ENCODE data around the gene SBDS. TPM values are rescaled to one million over a fixed set of nuclear protein-coding genes. Genes with fewer than 3 reads are reported as not detected.

Gene SBDS
- polyA plus RNA-seq, 1 donor, result 103 TPM

- WGBS (ENCODE audit: insufficient coverage, low lambda C conversion rate), result 100% methylated on average over 1 of the region's 3 CpGs
- peaks cover 18% of the 10 kb centered on the region for H3K4me1 ChIP-seq (ENCODE audit: control insufficient read depth, insufficient read depth, low read length)
- H3K9me3 ChIP-seq (ENCODE audit: control insufficient read depth, low read depth, low read length), result no peaks in the 10 kb centered on the region
- H3K36me3 ChIP-seq (ENCODE audit: control insufficient read depth, insufficient read depth, low read length), result peaks cover 68% of the 10 kb centered on the region
- H3K4me3 ChIP-seq (ENCODE audit: low read length), result no peak overlapping the region
- H3K27ac ChIP-seq (ENCODE audit: low read length), result no peak overlapping the region
- no peaks in the 10 kb centered on the region for H3K27me3 ChIP-seq (ENCODE audit: control insufficient read depth, insufficient read depth, low read length)
- no peak for DNase-seq
These were observed 45.1 kb downstream of the SBDS start for GRCh38 chr7:66950311-66950710.

GRCh38 chr7:66948480-66949109, 46.8 kb downstream of the SBDS start:
- Histone ChIP-seq H3K4me3 (ENCODE audit: low read length) (no peak overlapping the region), H3K9me3 (ENCODE audit: control insufficient read depth, low read depth, low read length) (no peaks in the 10 kb centered on the region), H3K27ac (ENCODE audit: low read length) (no peak overlapping the region), H3K36me3 (ENCODE audit: control insufficient read depth, insufficient read depth, low read length) (peaks cover 64% of the 10 kb centered on the region), H3K27me3 (ENCODE audit: control insufficient read depth, insufficient read depth, low read length) (no peaks in the 10 kb centered on the region), H3K4me1 (ENCODE audit: control insufficient read depth, insufficient read depth, low read length) (peaks cover 18% of the 10 kb centered on the region)
- WGBS (ENCODE audit: insufficient coverage, low lambda C conversion rate), result 80% methylated on average over 1 of the region's 19 CpGs
- no peak for DNase-seq

- no CpG with 5 or more reads among the region's 2 CpGs for WGBS (ENCODE audit: insufficient coverage, low lambda C conversion rate)
These were observed 48.8 kb downstream of the SBDS start for GRCh38 chr7:66946545-66946944.

GRCh38 chr7:66939325-66939724, 56.1 kb downstream of the SBDS start:
- Histone ChIP-seq H3K4me1 (ENCODE audit: control insufficient read depth, insufficient read depth, low read length) (no peaks in the 10 kb centered on the region), H3K27ac (ENCODE audit: low read length) (no peak overlapping the region), H3K36me3 (ENCODE audit: control insufficient read depth, insufficient read depth, low read length) (peaks cover 24% of the 10 kb centered on the region), H3K9me3 (ENCODE audit: control insufficient read depth, low read depth, low read length) (no peaks in the 10 kb centered on the region), H3K4me3 (ENCODE audit: low read length) (no peak overlapping the region), H3K27me3 (ENCODE audit: control insufficient read depth, insufficient read depth, low read length) (no peaks in the 10 kb centered on the region)
- no CpG with 5 or more reads among the region's 4 CpGs for WGBS (ENCODE audit: insufficient coverage, low lambda C conversion rate)
- no peak for DNase-seq

More at GRCh38 chr7:66946545-66946944, 48.8 kb downstream of the SBDS start:
- DNase-seq, result peak; percentile 86 to 96
- no peaks in the 10 kb centered on the region for H3K27me3 ChIP-seq (ENCODE audit: control insufficient read depth, insufficient read depth, low read length)
- H3K4me3 ChIP-seq (ENCODE audit: low read length), result no peak overlapping the region
- H3K4me1 ChIP-seq (ENCODE audit: control insufficient read depth, insufficient read depth, low read length), result peaks cover 8% of the 10 kb centered on the region
- H3K9me3 ChIP-seq (ENCODE audit: control insufficient read depth, low read depth, low read length), result no peaks in the 10 kb centered on the region
- peaks cover 60% of the 10 kb centered on the region for H3K36me3 ChIP-seq (ENCODE audit: control insufficient read depth, insufficient read depth, low read length)
- H3K27ac ChIP-seq (ENCODE audit: low read length), result peak overlapping the region; percentile 92

GRCh38 chr7:66937940-66938339, 57.4 kb downstream of the SBDS start:
- H3K4me3 ChIP-seq (ENCODE audit: low read length), result no peak overlapping the region
- no CpG with 5 or more reads among the region's 4 CpGs for WGBS (ENCODE audit: insufficient coverage, low lambda C conversion rate)

More at GRCh38 chr7:66937940-66938339, 57.4 kb downstream of the SBDS start:
- H3K9me3 ChIP-seq (ENCODE audit: control insufficient read depth, low read depth, low read length), result no peaks in the 10 kb centered on the region
- H3K27me3 ChIP-seq (ENCODE audit: control insufficient read depth, insufficient read depth, low read length), result no peaks in the 10 kb centered on the region
- H3K4me1 ChIP-seq (ENCODE audit: control insufficient read depth, insufficient read depth, low read length), result no peaks in the 10 kb centered on the region
- H3K27ac ChIP-seq (ENCODE audit: low read length), result no peak overlapping the region
- no peak for DNase-seq
- peaks cover 15% of the 10 kb centered on the region for H3K36me3 ChIP-seq (ENCODE audit: control insufficient read depth, insufficient read depth, low read length)

Other genes starting within 250 kb of the SBDS start
- gene TMEM248, start 74.4 kb downstream of the SBDS start, polyA plus RNA-seq, result 64.9 TPM
- 20.0 TPM for gene TYW1, start 1.2 kb upstream of the SBDS start, polyA plus RNA-seq